Stimulated activated CD4-positive, alpha-beta T cell treated with anti-CD3 and anti-CD28 coated beads, Interleukin-15, amount 100 ng/mL, for 48 hours (primary cell): Measurements from ENCODE around the gene TBC1D17.

Source experiments
- DNase-seq, 2 donors: peaks; one replicate each; pipeline ENCODE4 v3.0.0-alpha.2; 2020; ENCODE audit warnings: low read depth in 2 of 2

Gene TBC1D17

GRCh38 chr19:49861541-49862378, 15.7 kb upstream of the TBC1D17 start:
- no peak for DNase-seq

GRCh38 chr19:49862391-49863253, 14.9 kb upstream of the TBC1D17 start:
- DNase-seq: no peak

DNA sequence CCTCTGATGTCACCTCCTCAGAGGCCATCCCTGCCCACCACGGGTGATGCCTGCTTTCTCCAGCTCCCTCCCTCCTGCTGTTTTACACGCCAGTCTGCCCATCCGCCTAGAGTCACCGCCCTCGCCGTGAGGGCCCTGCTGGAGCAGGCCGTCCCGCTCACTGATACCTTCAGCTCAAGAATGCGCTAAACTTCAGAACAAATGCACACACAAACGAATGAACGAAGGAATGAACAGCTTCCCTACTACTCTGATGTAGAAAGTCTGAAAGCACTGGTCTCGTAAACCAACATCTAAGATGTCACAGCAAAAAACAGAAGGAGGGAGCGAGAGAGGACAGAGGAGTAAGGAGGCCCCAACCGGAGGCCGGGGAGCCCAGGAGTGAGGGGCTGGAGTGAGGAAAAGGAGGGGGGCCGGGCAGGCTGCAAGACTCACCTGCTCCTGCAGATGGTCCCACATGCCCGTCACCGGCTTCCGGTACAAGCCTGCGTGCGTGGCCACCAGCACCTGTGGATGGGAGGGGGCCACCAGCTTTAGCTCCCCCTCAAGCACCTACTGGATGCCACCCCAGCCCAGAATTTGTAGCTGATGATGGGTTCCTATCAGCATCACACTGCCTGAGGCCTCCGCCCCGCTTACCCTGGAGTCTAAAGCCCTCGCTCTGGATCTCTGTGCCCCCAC, 14.1 kb upstream of the TBC1D17 start:
- no peak for DNase-seq

DNA sequence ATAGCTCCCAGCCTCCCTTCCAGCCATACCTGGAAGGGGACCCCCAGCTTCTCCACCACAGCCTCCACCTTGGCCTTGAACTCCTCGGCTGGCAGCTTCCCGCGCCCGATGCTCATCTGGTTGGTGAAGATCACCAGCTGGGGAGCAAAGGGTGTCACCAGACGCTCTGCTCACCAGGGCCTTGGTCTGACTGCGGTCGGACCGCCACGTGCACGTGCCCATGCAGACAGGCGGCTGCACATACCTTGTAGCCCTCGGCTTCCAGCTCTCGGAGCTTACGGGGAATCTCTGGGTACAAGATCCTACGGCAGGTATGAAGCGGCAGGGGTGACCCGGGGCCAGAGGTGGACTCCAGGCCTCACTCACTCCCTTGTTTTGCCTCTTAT, 13.6 kb upstream of the TBC1D17 start:
- no peak for DNase-seq

DNA sequence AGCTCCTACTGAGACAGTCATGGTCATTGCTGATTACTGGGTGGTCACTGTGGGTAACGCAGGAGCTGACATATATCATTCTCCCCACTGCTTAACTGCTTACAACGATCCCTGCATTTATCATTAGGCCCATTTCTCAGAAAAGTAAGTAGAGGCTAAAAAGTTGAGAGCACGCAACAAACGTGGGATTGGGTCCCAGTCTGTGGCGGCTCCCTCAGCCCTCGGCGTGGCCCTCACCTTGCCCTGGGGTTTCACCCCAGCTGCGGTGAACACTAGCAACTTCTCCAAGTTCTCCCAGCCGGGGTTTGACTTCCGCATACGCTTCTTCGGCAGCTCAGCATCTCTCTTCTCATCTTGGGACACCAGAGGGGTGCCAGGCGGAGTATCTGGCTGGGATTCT, 12.6 kb upstream of the TBC1D17 start:
- DNase-seq: no peak

- peak; percentile 87 to 88 for DNase-seq
These were observed 10.3 kb upstream of the TBC1D17 start, which contains the start of gene PNKP for GRCh38 chr19:49866933-49867782. Gene PNKP (minus strand): TSS chr19:49867576. CDS start chr19:49867204, 372 bp downstream.

- DNase-seq: no peak
These were observed 8.5 kb upstream of the TBC1D17 start for GRCh38 chr19:49869009-49869483.

- DNase-seq: peak; percentile 83 to 86
These were observed 7.8 kb upstream of the TBC1D17 start for GRCh38 chr19:49869484-49870308.

GRCh38 chr19:49870309-49870901, 7.1 kb upstream of the TBC1D17 start:
- DNase-seq: no peak

DNA sequence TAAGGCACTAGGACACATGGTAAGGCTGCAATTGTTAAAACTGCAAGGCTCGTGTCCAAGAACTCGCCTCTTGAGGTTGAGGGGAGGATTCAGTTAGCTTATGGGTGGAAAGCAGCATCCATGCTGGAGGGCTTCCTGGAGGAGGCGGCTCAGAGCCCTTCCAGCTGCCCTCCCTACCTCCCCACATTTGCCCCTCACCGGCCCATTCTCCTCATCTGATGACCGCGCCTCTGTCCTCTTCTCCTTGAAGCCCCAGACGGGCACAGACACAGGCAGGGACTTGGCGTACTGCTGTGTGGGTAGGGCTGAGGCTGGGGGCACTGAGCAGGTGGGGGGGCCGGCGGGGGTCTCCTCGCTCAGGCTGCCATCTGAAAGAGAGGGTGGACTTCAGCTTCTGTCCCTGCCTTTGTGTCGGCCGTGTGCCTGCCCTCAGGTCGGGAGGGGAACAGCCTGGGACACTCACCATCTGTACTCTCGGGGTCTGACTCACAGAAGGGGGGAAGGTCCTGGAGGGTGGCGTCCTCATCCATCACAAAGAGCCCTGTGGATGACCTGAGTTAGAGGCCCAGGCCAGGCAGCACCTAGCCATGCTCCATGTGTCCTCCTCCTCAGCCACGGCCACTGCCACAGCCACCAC, 6.0 kb upstream of the TBC1D17 start:
- DNase-seq: no peak

GRCh38 chr19:49872245-49873128, 5.0 kb upstream of the TBC1D17 start:
- DNase-seq: no peak

DNA sequence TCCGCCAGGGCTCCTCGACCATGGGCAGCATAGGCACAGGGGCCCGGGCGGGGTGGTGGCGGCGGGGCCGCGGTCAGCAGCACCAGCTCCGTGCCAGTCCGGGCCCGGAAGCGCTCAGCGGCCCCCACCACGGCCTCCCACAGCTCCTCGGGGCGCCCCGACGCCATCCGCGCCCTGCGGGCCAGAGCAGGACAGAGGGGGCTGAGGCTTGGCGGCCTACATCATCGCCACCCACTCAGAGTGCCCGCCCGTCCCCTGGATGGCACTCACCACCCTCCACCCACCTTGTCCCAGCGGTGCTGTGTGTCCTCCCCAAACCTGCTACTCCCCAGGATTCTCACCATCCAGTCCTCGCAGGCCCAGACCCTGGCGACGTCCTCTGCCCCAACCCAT, 4.4 kb upstream of the TBC1D17 start:
- no peak for DNase-seq

DNA sequence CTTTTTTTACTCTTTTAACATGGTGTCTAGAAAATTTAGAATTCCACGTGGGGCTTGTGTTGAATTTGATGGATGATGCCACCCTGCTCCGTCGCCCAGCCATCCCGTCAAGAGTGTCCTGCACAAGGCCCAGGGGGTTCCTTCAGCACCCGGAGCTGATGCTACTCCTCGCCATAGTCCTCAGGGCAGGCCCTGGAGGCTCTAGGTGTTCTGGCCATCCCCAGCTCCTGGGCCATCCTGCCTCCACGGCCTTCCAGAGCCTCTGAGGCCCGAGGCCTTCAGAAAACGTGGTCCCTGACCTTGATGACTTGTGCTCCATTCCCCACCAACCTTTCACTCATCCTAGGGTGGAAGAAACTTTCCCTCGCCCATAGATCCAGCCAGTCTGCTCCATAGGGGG, 3.7 kb upstream of the TBC1D17 start:
- DNase-seq: no peak

DNA sequence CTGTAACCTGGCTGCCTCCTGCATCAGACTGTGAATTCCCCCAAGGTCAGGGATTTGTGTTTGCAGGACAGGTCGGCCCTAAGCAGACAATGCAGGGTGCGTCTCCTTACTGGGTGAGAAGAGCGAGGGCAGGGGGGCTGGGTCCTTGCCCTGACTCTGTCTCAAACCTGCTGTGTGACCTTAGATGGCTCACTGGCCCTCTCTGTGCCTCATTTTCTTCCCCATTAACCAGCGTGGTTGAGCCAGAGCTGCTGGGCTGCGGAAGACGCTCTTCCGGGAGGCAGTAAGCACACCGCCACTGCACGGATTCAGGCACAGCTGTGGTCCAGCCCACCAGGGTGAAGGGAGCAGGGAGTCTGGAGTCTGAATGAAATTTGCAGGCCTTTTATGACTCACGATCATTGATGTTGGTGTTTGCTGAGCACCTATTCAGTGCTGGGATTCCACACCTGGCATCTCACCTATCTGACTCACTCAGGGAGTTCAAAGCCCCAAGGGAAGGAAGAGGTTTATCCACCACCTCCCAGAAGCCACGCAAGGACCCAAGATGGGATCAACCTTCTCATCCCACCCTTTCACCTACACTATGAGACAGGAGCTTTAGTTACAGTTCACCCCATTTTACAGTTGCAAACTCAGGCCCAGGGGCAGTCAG, 2.9 kb upstream of the TBC1D17 start:
- DNase-seq: no peak

- no peak for DNase-seq
These were observed 2.3 kb upstream of the TBC1D17 start for GRCh38 chr19:49875177-49875576.

- DNase-seq: no peak
These were observed 1.6 kb upstream of the TBC1D17 start for GRCh38 chr19:49875857-49876421.

DNA sequence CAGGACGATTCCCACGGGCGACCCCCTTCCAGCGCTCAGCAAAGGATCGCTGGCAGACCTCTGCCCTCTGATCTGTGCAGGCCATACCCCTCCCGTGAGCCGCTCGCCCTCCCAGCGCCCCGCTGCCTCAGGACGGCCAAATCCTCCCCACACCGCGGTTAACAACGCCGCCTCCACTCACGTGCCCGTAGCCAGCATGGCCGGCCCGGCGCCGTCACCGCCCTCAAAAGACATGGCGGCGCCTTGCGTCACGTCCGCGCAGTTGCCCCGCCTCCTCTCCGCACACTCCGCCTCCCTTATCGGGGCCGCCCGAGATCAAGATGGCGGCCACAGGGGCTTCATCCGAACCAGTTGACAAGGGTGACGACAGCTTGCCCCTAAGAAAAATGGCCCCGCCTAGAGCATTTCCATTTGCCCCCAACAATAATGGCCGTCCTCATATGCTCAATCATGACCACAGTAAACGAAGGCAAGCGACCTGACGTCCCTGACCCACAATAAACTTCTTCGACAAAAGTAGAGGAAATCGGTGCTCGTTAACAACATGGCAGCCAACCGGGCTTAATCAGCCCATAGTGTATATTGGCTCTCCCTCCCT, 981 bp upstream of the TBC1D17 start:
- DNase-seq: peak; percentile 95 to 96
